ENCODE measurements around the gene C18orf32.

The C18orf32 gene

GRCh38 chr18:49472459-49472858, 14.6 kb downstream of the C18orf32 start:
- H3K4me3 ChIP-seq (ENCODE audit: low read length), result no peak overlapping the region
- no peaks in the 10 kb centered on the region for H4K20me1 ChIP-seq (ENCODE audit: control insufficient read depth, insufficient read depth, low read depth, low read length)
- no peak overlapping the region for H3K27ac ChIP-seq (ENCODE audit: low read depth, low read length)
- H3K4me1 ChIP-seq (ENCODE audit: control insufficient read depth, low read length), result peaks cover 12% of the 10 kb centered on the region
- H3K4me2 ChIP-seq (ENCODE audit: low read length), result no peak overlapping the region
- H3K9me3 ChIP-seq (ENCODE audit: control insufficient read depth, insufficient read depth, low read length), result no peaks in the 10 kb centered on the region
- no peaks in the 10 kb centered on the region for H3K9me2 ChIP-seq (replicated peaks; ENCODE audit: control insufficient read depth, low read length)
- no peaks in the 10 kb centered on the region for H3K36me3 ChIP-seq (ENCODE audit: control insufficient read depth, low read length)
- TF ChIP-seq EZH2phosphoT487 (IDR thresholded peaks at IDR 0.05; ENCODE audit: borderline replicate concordance, low read length), result no peak
- TF ChIP-seq CTCF (IDR thresholded peaks at IDR 0.05; ENCODE audit: low read depth, low read length, poor library complexity, severe bottlenecking), result no peak
- peaks cover 6% of the 10 kb centered on the region; the same call in 1 of the 2 replicates for H3K27me3 ChIP-seq (ENCODE audit: control insufficient read depth, low read length)
- H3K79me2 ChIP-seq (ENCODE audit: control insufficient read depth, low read length), result no peaks in the 10 kb centered on the region
- H3F3A ChIP-seq (ENCODE audit: control insufficient read depth, insufficient read depth), result no peaks in the 10 kb centered on the region

GRCh38 chr18:49471532-49471931, 15.5 kb downstream of the C18orf32 start:
- H3K4me1 ChIP-seq (ENCODE audit: control insufficient read depth, low read length), result peaks cover 12% of the 10 kb centered on the region
- no peaks in the 10 kb centered on the region for H3F3A ChIP-seq (ENCODE audit: control insufficient read depth, insufficient read depth)
- no peaks in the 10 kb centered on the region for H3K36me3 ChIP-seq (ENCODE audit: control insufficient read depth, low read length)
- H3K4me2 ChIP-seq (ENCODE audit: low read length), result no peak overlapping the region
- no peaks in the 10 kb centered on the region for H3K79me2 ChIP-seq (ENCODE audit: control insufficient read depth, low read length)
- no peak overlapping the region for H3K4me3 ChIP-seq (ENCODE audit: low read length)
- peaks cover 6% of the 10 kb centered on the region; the same call in 1 of the 2 replicates for H3K27me3 ChIP-seq (ENCODE audit: control insufficient read depth, low read length)
- H3K9me3 ChIP-seq (ENCODE audit: control insufficient read depth, insufficient read depth, low read length), result no peaks in the 10 kb centered on the region
- no peaks in the 10 kb centered on the region for H3K9me2 ChIP-seq (replicated peaks; ENCODE audit: control insufficient read depth, low read length)
- no peak overlapping the region for H3K27ac ChIP-seq (ENCODE audit: low read depth, low read length)
- TF ChIP-seq CTCF (IDR thresholded peaks at IDR 0.05; ENCODE audit: low read depth, low read length, poor library complexity, severe bottlenecking), result no peak
- TF ChIP-seq EZH2phosphoT487 (IDR thresholded peaks at IDR 0.05; ENCODE audit: borderline replicate concordance, low read length), result no peak
- no peaks in the 10 kb centered on the region for H4K20me1 ChIP-seq (ENCODE audit: control insufficient read depth, insufficient read depth, low read depth, low read length)

- Histone ChIP-seq H3K27ac (ENCODE audit: low read depth, low read length) (no peak overlapping the region), H3K4me1 (ENCODE audit: control insufficient read depth, low read length) (peaks cover 4% of the 10 kb centered on the region), H3K9me2 (replicated peaks; ENCODE audit: control insufficient read depth, low read length) (no peaks in the 10 kb centered on the region), H3K4me2 (ENCODE audit: low read length) (no peak overlapping the region), H3K79me2 (ENCODE audit: control insufficient read depth, low read length) (no peaks in the 10 kb centered on the region), H3K27me3 (ENCODE audit: control insufficient read depth, low read length) (peaks cover 6% of the 10 kb centered on the region; the same call in 1 of the 2 replicates), H3K36me3 (ENCODE audit: control insufficient read depth, low read length) (no peaks in the 10 kb centered on the region), H3K9me3 (ENCODE audit: control insufficient read depth, insufficient read depth, low read length) (no peaks in the 10 kb centered on the region), H3K4me3 (ENCODE audit: low read length) (no peak overlapping the region), H4K20me1 (ENCODE audit: control insufficient read depth, insufficient read depth, low read depth, low read length) (no peaks in the 10 kb centered on the region), H3F3A (ENCODE audit: control insufficient read depth, insufficient read depth) (no peaks in the 10 kb centered on the region)
- TF ChIP-seq EZH2phosphoT487 (IDR thresholded peaks at IDR 0.05; ENCODE audit: borderline replicate concordance, low read length) (no peak), CTCF (IDR thresholded peaks at IDR 0.05; ENCODE audit: low read depth, low read length, poor library complexity, severe bottlenecking) (no peak)
Observed at GRCh38 chr18:49467599-49467998, 19.4 kb downstream of the C18orf32 start.

Data from DOHH2 (cell line).